Ovary (tissue), 9 donors: ENCODE results near the gene DAZL. TPM values are rescaled to one million over a fixed set of nuclear protein-coding genes. Genes with fewer than 3 reads are reported as not detected.

Experiments used
- DNase-seq, 5 donors: peaks; one replicate each; pipeline ENCODE4 v3.0.0-alpha.2; 2019 to 2020
- H3K27ac ChIP-seq, 2 donors: fragments of 200-600 bp; one replicate each; pipeline versions ENCODE4 v1.5.1 to v1.8.0; 2019 to 2022
- H3K27me3 ChIP-seq: fragments of 200-600 bp; one replicate; pipeline ENCODE4 v1.8.0; 2022
- H3K36me3 ChIP-seq: fragments of 200-600 bp; sonication (generic); one replicate; pipeline ENCODE4 v1.5.1; 2019
- H3K4me1 ChIP-seq: one replicate; pipeline ENCODE4 v1.8.1; 2013; ENCODE audit warnings: mild to moderate bottlenecking, moderate library complexity; ENCODE audit not compliant: insufficient read depth
- H3K4me3 ChIP-seq: fragments of 200-600 bp; sonication (generic); one replicate; pipeline ENCODE4 v1.5.1; 2017
- H3K9me3 ChIP-seq, 2 donors: fragments of 200-600 bp in 1 of 2; sonication (generic) in 1 of 2; one replicate each; pipeline versions ENCODE4 v1.5.1 to v1.8.1; 2013 to 2019; ENCODE audit warnings: mild to moderate bottlenecking in 1 of 2, moderate library complexity in 1 of 2
- EP300 ChIP-seq: sonication (generic); formaldehyde crosslinking; IDR thresholded peaks from one replicate; pipeline ENCODE4 v1.6.1; 2017; ENCODE audit warnings: antibody characterized with exemption
- POLR2A ChIP-seq: fragments of 450-650 bp; IDR thresholded peaks from one replicate; pipeline ENCODE4 v1.6.1; 2017; ENCODE audit warnings: antibody characterized with exemption, mild to moderate bottlenecking, moderate library complexity
- WGBS, 3 donors: extraction: QIAGEN DNeasy Blood & Tissue Kit in 1 of 3; methylation state at CpG; one replicate each; pipeline versions ENCODE4 v1.1.5 to v1.1.7; 2013 to 2017; 5-methylcytosine and 5-hydroxymethylcytosine counted together
- intact Hi-C, 4 donors: fragments of 100-400 bp; cut with DNase I; formaldehyde crosslinking; loops; one replicate each; pipeline versions ENCODE4 v1.11.0 to v1.15.1; 2022 to 2023
- polyA plus RNA-seq, 2 donors: library from polyadenylated mRNA; stranded (reverse); fragments of 200-250 nt in 1 of 2; fragments of 350-450 nt in 1 of 2; fragmentation: Illumina TruSeq in 1 of 2; extraction: RNeasy Lipid Tissue Mini Kit (QIAGEN cat#74804) in 1 of 2; gene quantifications; one replicate each; pipeline ENCODE4 v1.2.3, GENCODE V29; 2013 to 2014
- total RNA-seq, 7 donors: library from RNA; depleted of rRNA in 2 of 7; stranded (reverse); fragments of >200 nt in 2 of 7; fragmentation: NEBNext Ultra II Directional in 3 of 7; extraction: Animal tissue kit (Norgen Biotek cat#: 25700) in 3 of 7; gene quantifications; one replicate each; pipeline versions ENCODE4 v1.1.0 to v1.2.4, GENCODE V29; 2016 to 2023
- TF ChIP-seq, protein P1 (sequence below), 3 donors: fragments of 450-650 bp in 2 of 3; fragments of 200-600 bp in 1 of 3; IDR thresholded peaks; one replicate each; pipeline versions ENCODE4 v1.5.1 to v1.8.0; 2016 to 2022; ENCODE audit warnings: antibody characterized with exemption in 3 of 3, mild to moderate bottlenecking in 1 of 3
- donor health status: DM: no; HTN: no; CAD: no; lungs with moderate emphysema.
- donor health status: DM: no; HTN: no; CAD: no.
- donor health status: Bipolar disorder and iron deficiency.
- donor health status: DM: yes; HTN: yes; CAD: no.
- donor health status: DM: no; HTN: no; CAD: no.
- donor health status: DM: yes; HTN: yes; CAD: no.

The DAZL gene
- total and polyA plus RNA-seq, 9 donors: 0.16 TPM; not detected in 8

DNA sequence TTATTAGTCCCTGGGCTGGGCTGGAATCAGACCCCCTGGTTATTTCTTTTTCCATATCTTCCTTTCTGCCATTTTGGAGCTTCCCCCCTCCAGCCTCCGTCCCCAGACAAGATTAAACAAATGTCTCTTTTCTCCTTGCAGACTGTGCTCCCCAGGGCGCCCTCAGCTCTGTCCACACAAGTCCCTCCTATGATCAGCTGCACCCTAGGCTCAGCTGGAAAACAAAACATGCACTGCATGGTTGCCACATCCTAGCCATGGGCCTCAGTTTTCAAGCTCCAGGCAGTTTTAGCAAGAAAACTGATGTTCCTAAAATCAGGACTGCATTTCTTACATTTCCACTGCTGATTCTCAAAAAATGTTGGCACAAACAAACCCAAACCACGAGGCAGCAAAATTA, 68.2 kb downstream of the DAZL start:
- Histone ChIP-seq H3K9me3 (no peaks in the 10 kb centered on the region), H3K36me3 (no peaks in the 10 kb centered on the region), H3K27ac (no peak overlapping the region), H3K4me3 (no peak overlapping the region), H3K27me3 (no peaks in the 10 kb centered on the region), H3K4me1 (peaks cover 2% of the 10 kb centered on the region)
- TF ChIP-seq EP300: no peak
- TF ChIP-seq POLR2A: no peak
- TF ChIP-seq, protein P1, sequence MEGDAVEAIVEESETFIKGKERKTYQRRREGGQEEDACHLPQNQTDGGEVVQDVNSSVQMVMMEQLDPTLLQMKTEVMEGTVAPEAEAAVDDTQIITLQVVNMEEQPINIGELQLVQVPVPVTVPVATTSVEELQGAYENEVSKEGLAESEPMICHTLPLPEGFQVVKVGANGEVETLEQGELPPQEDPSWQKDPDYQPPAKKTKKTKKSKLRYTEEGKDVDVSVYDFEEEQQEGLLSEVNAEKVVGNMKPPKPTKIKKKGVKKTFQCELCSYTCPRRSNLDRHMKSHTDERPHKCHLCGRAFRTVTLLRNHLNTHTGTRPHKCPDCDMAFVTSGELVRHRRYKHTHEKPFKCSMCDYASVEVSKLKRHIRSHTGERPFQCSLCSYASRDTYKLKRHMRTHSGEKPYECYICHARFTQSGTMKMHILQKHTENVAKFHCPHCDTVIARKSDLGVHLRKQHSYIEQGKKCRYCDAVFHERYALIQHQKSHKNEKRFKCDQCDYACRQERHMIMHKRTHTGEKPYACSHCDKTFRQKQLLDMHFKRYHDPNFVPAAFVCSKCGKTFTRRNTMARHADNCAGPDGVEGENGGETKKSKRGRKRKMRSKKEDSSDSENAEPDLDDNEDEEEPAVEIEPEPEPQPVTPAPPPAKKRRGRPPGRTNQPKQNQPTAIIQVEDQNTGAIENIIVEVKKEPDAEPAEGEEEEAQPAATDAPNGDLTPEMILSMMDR (IDR thresholded peaks at IDR 0.05): no peak
- 60 to 68% (median 68%) methylated on average over 3 of the region's 3 CpGs for WGBS, 3 donors
- intact Hi-C loops: no loop called here
- DNase-seq: no peak

Other genes with a start within 250 kb of the DAZL start
- 10 to 100 TPM; 25.2 to 52.4 (median 42.5) TPM for gene RFTN1, start 91.7 kb downstream of the DAZL start, total RNA-seq
- gene RFTN1, start 91.7 kb downstream of the DAZL start, polyA plus RNA-seq: 10 to 100 TPM; 61.5 to 63.1 TPM